Measurements from ENCODE around the gene NLRP1.

Gene NLRP1

GRCh38 chr17:5591966-5592365, 7.7 kb upstream of the NLRP1 start:
- Histone ChIP-seq H3K4me1 (ENCODE audit: control insufficient read depth, insufficient read depth, low read length, poor library complexity, severe bottlenecking) (peaks cover 3% of the 10 kb centered on the region), H3K27me3 (replicated peaks; ENCODE audit: control insufficient read depth, insufficient read depth, low read length, poor library complexity, severe bottlenecking) (no peaks in the 10 kb centered on the region), H3K36me3 (ENCODE audit: control insufficient read depth, insufficient read depth, low read length) (no peaks in the 10 kb centered on the region), H3K9me3 (ENCODE audit: control insufficient read depth, low read length) (no peaks in the 10 kb centered on the region), H3K27ac (ENCODE audit: insufficient read depth, low read length, poor library complexity, severe bottlenecking) (no peak overlapping the region), H3K4me3 (ENCODE audit: insufficient read depth, low read depth, low read length, poor library complexity, severe bottlenecking) (no peak overlapping the region)
- DNase-seq: no peak

DNA sequence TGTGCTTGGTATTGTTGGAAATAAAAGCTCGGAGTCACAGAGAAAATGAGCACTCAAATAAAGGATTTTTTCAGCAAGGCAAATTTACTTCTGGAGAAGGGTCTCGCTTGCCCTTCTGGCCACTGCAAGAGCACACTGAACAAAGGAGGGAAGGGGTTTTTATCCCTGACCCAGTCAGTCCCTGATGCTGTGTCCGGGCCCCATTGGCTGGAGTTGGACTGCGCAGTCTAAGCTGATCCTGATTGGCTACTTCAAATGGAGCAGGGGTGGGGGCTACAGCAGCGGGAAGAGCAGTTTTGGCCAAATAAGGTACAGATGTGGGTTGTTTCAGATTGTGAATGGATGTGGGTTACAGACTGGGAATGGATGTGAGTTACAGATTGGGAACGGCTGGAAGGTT, 4.3 kb upstream of the NLRP1 start:
- DNase-seq: no peak
- H3K9me3 ChIP-seq (ENCODE audit: control insufficient read depth, low read length): no peaks in the 10 kb centered on the region
- H3K27me3 ChIP-seq (replicated peaks; ENCODE audit: control insufficient read depth, insufficient read depth, low read length, poor library complexity, severe bottlenecking): no peaks in the 10 kb centered on the region
- H3K4me1 ChIP-seq (ENCODE audit: control insufficient read depth, insufficient read depth, low read length, poor library complexity, severe bottlenecking): peaks cover 29% of the 10 kb centered on the region
- no peak overlapping the region for H3K4me3 ChIP-seq (ENCODE audit: insufficient read depth, low read depth, low read length, poor library complexity, severe bottlenecking)
- no peak overlapping the region for H3K27ac ChIP-seq (ENCODE audit: insufficient read depth, low read length, poor library complexity, severe bottlenecking)
- H3K36me3 ChIP-seq (ENCODE audit: control insufficient read depth, insufficient read depth, low read length): no peaks in the 10 kb centered on the region

DNA sequence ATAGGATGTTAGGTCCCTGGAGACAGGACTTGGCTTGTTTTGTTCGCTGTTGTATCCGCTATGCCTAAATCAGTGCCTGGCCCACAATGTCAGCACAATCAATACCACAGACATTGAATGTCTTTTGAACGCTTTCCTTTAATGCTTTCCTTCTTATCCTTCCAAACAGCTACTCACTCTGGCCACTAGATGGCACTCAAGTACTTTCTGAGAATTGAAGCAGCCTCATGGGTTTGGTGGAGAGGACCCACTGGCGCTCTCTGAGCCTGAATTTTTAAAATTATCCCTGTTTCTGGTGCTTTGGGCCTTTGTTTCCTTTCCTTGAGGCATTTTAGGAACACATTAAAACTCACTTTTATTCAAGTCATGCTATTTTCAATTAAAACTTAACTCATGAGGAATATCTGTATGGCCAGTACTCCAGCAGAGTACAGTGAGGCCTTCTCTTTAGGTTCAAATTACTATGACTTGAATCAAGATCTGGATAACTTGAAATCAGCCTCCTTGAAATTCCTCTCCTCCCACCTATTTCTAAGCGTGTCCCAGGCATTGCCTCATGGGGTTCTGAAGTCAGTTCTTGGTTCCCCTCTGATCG, 3.2 kb upstream of the NLRP1 start:
- peak in 1 of 3 donors; percentile 51 for DNase-seq
- Histone ChIP-seq H3K4me1 (ENCODE audit: control insufficient read depth, insufficient read depth, low read length, poor library complexity, severe bottlenecking) (peaks cover 40% of the 10 kb centered on the region), H3K36me3 (ENCODE audit: control insufficient read depth, insufficient read depth, low read length) (no peaks in the 10 kb centered on the region)

GRCh38 chr17:5585836-5586521, 1.7 kb upstream of the NLRP1 start:
- Histone ChIP-seq H3K27ac (ENCODE audit: insufficient read depth, low read length, poor library complexity, severe bottlenecking) (peak overlapping the region; percentile 87), H3K9me3 (ENCODE audit: control insufficient read depth, low read length) (no peaks in the 10 kb centered on the region), H3K4me3 (ENCODE audit: insufficient read depth, low read depth, low read length, poor library complexity, severe bottlenecking) (peak overlapping the region; percentile 0), H3K36me3 (ENCODE audit: control insufficient read depth, insufficient read depth, low read length) (peaks cover 11% of the 10 kb centered on the region), H3K27me3 (replicated peaks; ENCODE audit: control insufficient read depth, insufficient read depth, low read length, poor library complexity, severe bottlenecking) (no peaks in the 10 kb centered on the region), H3K4me1 (ENCODE audit: control insufficient read depth, insufficient read depth, low read length, poor library complexity, severe bottlenecking) (peaks cover 55% of the 10 kb centered on the region)
- no peak for DNase-seq

More for the DNA sequence above, 3.2 kb upstream of the NLRP1 start:
- H3K27me3 ChIP-seq (replicated peaks; ENCODE audit: control insufficient read depth, insufficient read depth, low read length, poor library complexity, severe bottlenecking): no peaks in the 10 kb centered on the region
- H3K27ac ChIP-seq (ENCODE audit: insufficient read depth, low read length, poor library complexity, severe bottlenecking): no peak overlapping the region
- H3K9me3 ChIP-seq (ENCODE audit: control insufficient read depth, low read length): no peaks in the 10 kb centered on the region
- no peak overlapping the region for H3K4me3 ChIP-seq (ENCODE audit: insufficient read depth, low read depth, low read length, poor library complexity, severe bottlenecking)

- Histone ChIP-seq H3K36me3 (ENCODE audit: control insufficient read depth, insufficient read depth, low read length) (peaks cover 12% of the 10 kb centered on the region), H3K4me1 (ENCODE audit: control insufficient read depth, insufficient read depth, low read length, poor library complexity, severe bottlenecking) (peaks cover 57% of the 10 kb centered on the region), H3K27ac (ENCODE audit: insufficient read depth, low read length, poor library complexity, severe bottlenecking) (peak overlapping the region; percentile 87), H3K27me3 (replicated peaks; ENCODE audit: control insufficient read depth, insufficient read depth, low read length, poor library complexity, severe bottlenecking) (no peaks in the 10 kb centered on the region), H3K4me3 (ENCODE audit: insufficient read depth, low read depth, low read length, poor library complexity, severe bottlenecking) (no peak overlapping the region), H3K9me3 (ENCODE audit: control insufficient read depth, low read length) (no peaks in the 10 kb centered on the region)
- no peak for DNase-seq
Observed at GRCh38 chr17:5585287-5585794, 1.0 kb upstream of the NLRP1 start.

DNA sequence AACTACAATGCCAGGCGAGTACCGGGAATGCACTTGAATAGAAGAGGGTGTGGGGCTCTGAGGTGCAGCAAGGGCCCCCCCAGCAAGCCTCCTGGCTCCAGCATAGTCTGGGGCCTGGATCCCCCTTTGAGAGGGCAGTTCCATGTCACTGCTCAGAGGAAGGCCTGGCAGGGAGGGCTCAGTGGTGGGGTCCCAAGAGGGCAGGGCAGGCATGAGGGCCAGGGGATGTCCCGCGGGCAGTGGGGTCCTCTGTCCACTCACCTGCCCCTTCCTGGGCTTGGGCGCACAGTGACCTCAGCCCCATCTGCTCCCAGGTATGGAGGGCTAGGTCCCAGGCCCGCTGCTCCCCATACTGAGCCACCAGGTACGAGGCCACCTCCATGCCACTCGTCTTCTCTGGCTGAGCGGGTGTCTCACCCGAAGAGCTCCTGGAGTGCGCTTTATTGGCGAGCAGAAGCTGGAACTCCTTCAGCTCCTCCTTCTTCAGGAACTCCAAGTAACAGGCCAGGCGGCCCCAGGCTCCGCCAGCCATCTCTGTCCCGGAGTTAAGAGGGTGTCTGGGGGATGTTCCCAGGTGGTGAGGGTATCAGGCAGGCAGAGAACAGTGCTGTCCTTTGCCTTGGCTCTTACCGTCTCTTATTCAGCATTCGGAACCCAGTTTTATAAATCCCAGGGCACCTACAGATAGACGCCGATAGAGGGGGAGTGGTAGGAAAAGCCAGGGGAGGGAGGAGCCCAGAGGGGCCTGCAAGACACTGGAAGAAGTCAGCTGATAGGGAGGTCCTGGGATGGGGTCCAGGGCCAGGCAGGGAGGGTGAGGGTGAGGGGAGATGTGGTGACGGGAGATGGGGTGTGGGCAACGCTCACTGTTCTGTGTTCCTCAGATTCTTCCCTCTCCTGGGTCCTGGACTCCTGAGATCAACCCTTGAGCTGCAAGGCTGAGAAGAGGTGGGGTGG, 605 bp downstream of the NLRP1 start:
- peaks cover 19% of the 10 kb centered on the region for H3K36me3 ChIP-seq (ENCODE audit: control insufficient read depth, insufficient read depth, low read length)
- H3K27me3 ChIP-seq (replicated peaks; ENCODE audit: control insufficient read depth, insufficient read depth, low read length, poor library complexity, severe bottlenecking): no peaks in the 10 kb centered on the region
- peaks cover 57% of the 10 kb centered on the region for H3K4me1 ChIP-seq (ENCODE audit: control insufficient read depth, insufficient read depth, low read length, poor library complexity, severe bottlenecking)
- H3K9me3 ChIP-seq (ENCODE audit: control insufficient read depth, low read length): no peaks in the 10 kb centered on the region
- peak overlapping the region; percentile 87 for H3K27ac ChIP-seq (ENCODE audit: insufficient read depth, low read length, poor library complexity, severe bottlenecking)
- H3K4me3 ChIP-seq (ENCODE audit: insufficient read depth, low read depth, low read length, poor library complexity, severe bottlenecking): peak overlapping the region; percentile 66
- no peak for DNase-seq

- DNase-seq: no peak
- peaks cover 57% of the 10 kb centered on the region for H3K4me1 ChIP-seq (ENCODE audit: control insufficient read depth, insufficient read depth, low read length, poor library complexity, severe bottlenecking)
- H3K27me3 ChIP-seq (replicated peaks; ENCODE audit: control insufficient read depth, insufficient read depth, low read length, poor library complexity, severe bottlenecking): no peaks in the 10 kb centered on the region
- H3K36me3 ChIP-seq (ENCODE audit: control insufficient read depth, insufficient read depth, low read length): peaks cover 19% of the 10 kb centered on the region
- peak overlapping the region; percentile 87 for H3K27ac ChIP-seq (ENCODE audit: insufficient read depth, low read length, poor library complexity, severe bottlenecking)
- peak overlapping the region; percentile 66 for H3K4me3 ChIP-seq (ENCODE audit: insufficient read depth, low read depth, low read length, poor library complexity, severe bottlenecking)
- H3K9me3 ChIP-seq (ENCODE audit: control insufficient read depth, low read length): no peaks in the 10 kb centered on the region
Observed at GRCh38 chr17:5582209-5583185, 1.8 kb downstream of the NLRP1 start.

- Histone ChIP-seq H3K27ac (ENCODE audit: insufficient read depth, low read length, poor library complexity, severe bottlenecking) (peak overlapping the region; percentile 30), H3K9me3 (ENCODE audit: control insufficient read depth, low read length) (no peaks in the 10 kb centered on the region), H3K4me1 (ENCODE audit: control insufficient read depth, insufficient read depth, low read length, poor library complexity, severe bottlenecking) (peaks cover 51% of the 10 kb centered on the region), H3K27me3 (replicated peaks; ENCODE audit: control insufficient read depth, insufficient read depth, low read length, poor library complexity, severe bottlenecking) (no peaks in the 10 kb centered on the region), H3K36me3 (ENCODE audit: control insufficient read depth, insufficient read depth, low read length) (peaks cover 19% of the 10 kb centered on the region), H3K4me3 (ENCODE audit: insufficient read depth, low read depth, low read length, poor library complexity, severe bottlenecking) (no peak overlapping the region)
- DNase-seq: no peak
Observed at GRCh38 chr17:5581655-5582054, 2.7 kb downstream of the NLRP1 start.

- peaks cover 44% of the 10 kb centered on the region for H3K4me1 ChIP-seq (ENCODE audit: control insufficient read depth, insufficient read depth, low read length, poor library complexity, severe bottlenecking)
- no peak for DNase-seq
- H3K4me3 ChIP-seq (ENCODE audit: insufficient read depth, low read depth, low read length, poor library complexity, severe bottlenecking): no peak overlapping the region
- H3K27me3 ChIP-seq (replicated peaks; ENCODE audit: control insufficient read depth, insufficient read depth, low read length, poor library complexity, severe bottlenecking): no peaks in the 10 kb centered on the region
- H3K36me3 ChIP-seq (ENCODE audit: control insufficient read depth, insufficient read depth, low read length): peaks cover 19% of the 10 kb centered on the region
- H3K9me3 ChIP-seq (ENCODE audit: control insufficient read depth, low read length): no peaks in the 10 kb centered on the region
- H3K27ac ChIP-seq (ENCODE audit: insufficient read depth, low read length, poor library complexity, severe bottlenecking): no peak overlapping the region
Observed at GRCh38 chr17:5580969-5581368, 3.3 kb downstream of the NLRP1 start.
